HepG2 (cell line): ENCODE results near the gene CASP3. TPM values are rescaled to one million over a fixed set of nuclear protein-coding genes. Genes with fewer than 3 reads are reported as not detected.
"Not testable (repeated sequence)": the region's sequence is repeated elsewhere in the genome, so short reads cannot be mapped to it uniquely, and the experiment has no call there.

Experiments used
- ATAC-seq: fragments of 200-7000 bp; cut with Tn5 transposase; 3 replicates; pipeline ENCODE4 v1.9.1; 2020; ENCODE audit warnings: mild to moderate bottlenecking, moderate library complexity
- BruUV-seq: library from RNA; stranded (reverse); fragments of 400-500 nt; replicated peaks from 2 replicates; lab custom pipeline; 2021; lab: Mats Ljungman, UMichigan
- CTCF ChIA-PET: fragments of 300-600 bp; formaldehyde crosslinking; extraction: SDS; loops from one replicate; lab custom pipeline; 2021; ENCODE audit warnings: low total read pairs, inconsistent platforms, low intra/inter-chr PET ratio; lab: Yijun Ruan, JAX
- POLR2A ChIA-PET: fragments of 350-600 bp; sonication (Branson Sonifier 250); formaldehyde crosslinking; loops from one replicate; lab custom pipeline; 2020; ENCODE audit warnings: antibody characterized with exemption, inconsistent platforms; lab: Yijun Ruan, JAX
- DNase-seq: peaks from one replicate; pipeline ENCODE4 v3.0.0-alpha.2; 2015; ENCODE audit warnings: low spot score
- FAIRE-seq: peaks from 3 replicates; lab custom pipeline; 2011; peaks lifted over from hg19 to GRCh38; lab: Jason Lieb, UNC
- H2AFZ ChIP-seq: one replicate; pipeline ENCODE4 v1.6.1; 2011; ENCODE audit warnings: low read length, inconsistent platforms
- H3K27ac ChIP-seq: fragments of 300-600 bp; 3 replicates; pipeline ENCODE4 v1.8.0; 2011; ENCODE audit warnings: mixed run types, mild to moderate bottlenecking, mixed read lengths, low read length, inconsistent platforms; ENCODE audit not compliant: insufficient read depth; ENCODE audit errors: extremely low read length
- H3K27me3 ChIP-seq, 2 experiments: fragments of 200-600 bp in 1 of 2; 2 replicates in 1 of 2; 3 replicates in 1 of 2; pipeline versions ENCODE4 v1.6.0 to v1.8.0; 2011; ENCODE audit warnings: low read length in 2 of 2, mild to moderate bottlenecking in 2 of 2, moderate library complexity in 2 of 2, inconsistent platforms in 1 of 2; ENCODE audit not compliant: insufficient read depth in 2 of 2, control insufficient read depth in 1 of 2
- H3K36me3 ChIP-seq, 2 experiments: fragments of 200-600 bp in 1 of 2; replicated peaks in 1 of 2; 2 replicates in 1 of 2; 3 replicates in 1 of 2; pipeline versions ENCODE4 v1.5.1 to v1.8.0; 2011; ENCODE audit warnings: low read length in 2 of 2, inconsistent platforms in 1 of 2; ENCODE audit not compliant: insufficient read depth in 2 of 2, control insufficient read depth in 1 of 2
- H3K4me1 ChIP-seq: 2 replicates; pipeline ENCODE4 v1.5.1; 2012; ENCODE audit warnings: low read length, inconsistent platforms; ENCODE audit not compliant: insufficient read depth
- H3K4me2 ChIP-seq: 2 replicates; pipeline ENCODE4 v1.6.0; 2011; ENCODE audit warnings: low read depth, low read length, inconsistent platforms
- H3K4me3 ChIP-seq, 3 experiments: fragments of 200-600 bp in 1 of 3; sonication (generic), shearing (Covaris generic) in 1 of 3; replicated peaks in 1 of 3; 2 replicates each; pipeline ENCODE4 v1.5.1; 2011 to 2016; ENCODE audit warnings: low read length in 3 of 3, inconsistent platforms in 2 of 3, low read depth in 2 of 3, mild to moderate bottlenecking in 2 of 3, control low read depth in 1 of 3, mixed read lengths in 1 of 3; ENCODE audit not compliant: insufficient read depth in 1 of 3
- H3K79me2 ChIP-seq: one replicate; pipeline ENCODE4 v1.6.1; 2011; ENCODE audit warnings: low read length, inconsistent platforms; ENCODE audit not compliant: insufficient read depth
- H3K9ac ChIP-seq: 2 replicates; pipeline ENCODE4 v1.6.0; 2011; ENCODE audit warnings: mild to moderate bottlenecking, low read depth, low read length, inconsistent platforms; ENCODE audit not compliant: insufficient read depth
- H3K9me3 ChIP-seq: 2 replicates; pipeline ENCODE4 v1.5.1; 2012; ENCODE audit warnings: mild to moderate bottlenecking, low read length
- H4K20me1 ChIP-seq: 2 replicates; pipeline ENCODE4 v1.6.0; 2011; ENCODE audit warnings: inconsistent platforms, mild to moderate bottlenecking, low read length, moderate library complexity; ENCODE audit not compliant: insufficient read depth
- FOXA1 ChIP-seq, 2 experiments: fragments of 450-650 bp in 1 of 2; sonication (generic) in 1 of 2; formaldehyde crosslinking in 1 of 2; IDR thresholded peaks; 2 replicates each; pipeline versions ENCODE4 v1.4.0 to v1.6.1; 2016 to 2020; ENCODE audit warnings: missing genetic modification reagents in 1 of 2
- ZBTB33 ChIP-seq: sonication (generic); formaldehyde crosslinking; IDR thresholded peaks from 2 replicates; pipeline ENCODE4 v1.4.0; 2020; ENCODE audit warnings: missing genetic modification reagents
- WGBS: methylation state at CpG from one replicate; pipeline ENCODE4 v1.1.6; 2017; ENCODE audit warnings: low lambda C conversion rate; 5-methylcytosine and 5-hydroxymethylcytosine counted together
- in situ Hi-C: cut with HindIII; loops from 2 replicates; pipeline ENCODE4 v1.10.0; 2017; ENCODE audit warnings: low pct_unique_long_range_greater_than_20kb; ENCODE audit not compliant: extremely low pct_ligation_motif_present
- intact Hi-C: fragments of 100-400 bp; cut with micrococcal nuclease; formaldehyde crosslinking; loops from one replicate; pipeline ENCODE4 v1.10.0; 2022; ENCODE audit not compliant: unreplicated experiment
- polyA plus RNA-seq, 8 experiments: library from polyadenylated mRNA; depleted of rRNA in 3 of 8; stranded (reverse) in 7 of 8; unstranded in 1 of 8; fragments of >200 nt; fragmentation: Illumina TruSeq in 4 of 8; extraction: Trizol in 4 of 8; gene quantifications; 2 replicates each; pipeline versions ENCODE4 v1.2.1 to v1.2.3, GENCODE V29; 2011 to 2016; ENCODE audit warnings: low read depth in 4 of 8, missing spikeins in 1 of 8, mixed read lengths in 1 of 8; ENCODE audit not compliant: insufficient read depth in 1 of 8
- total RNA-seq, 5 experiments: library from RNA; depleted of rRNA; stranded (reverse); fragments of >200 nt; fragmentation: Illumina TruSeq; extraction: Trizol; gene quantifications; 2 replicates each; pipeline ENCODE4 v1.2.3, GENCODE V29; 2016; ENCODE audit warnings: low read depth in 1 of 5
- TF ChIP-seq, protein P1 (sequence below): sonication (generic); formaldehyde crosslinking; IDR thresholded peaks from 2 replicates; pipeline ENCODE4 v1.8.0; 2022; ENCODE audit warnings: mild to moderate bottlenecking, missing genetic modification reagents

Gene CASP3
- total and polyA plus RNA-seq, 2 of the 13 experiments (the other 11 are each of a cell fraction or from before 2014, with no cell fraction given): 26.0 to 77.8 TPM

GRCh38 chr4:184600982-184601381 lies 48.3 kb downstream of the CASP3 start:
- intact Hi-C loops; CTCF ChIA-PET; H3K9ac ChIP-seq; H4K20me1 ChIP-seq; H3K79me2 ChIP-seq; ATAC-seq; H3K4me2 ChIP-seq; H3K27me3 ChIP-seq; H3K4me3 ChIP-seq; DNase-seq; BruUV-seq; H3K36me3 ChIP-seq; H2AFZ ChIP-seq; POLR2A ChIA-PET; TF ChIP-seq FOXA1 (IDR thresholded peaks at IDR 0.05): not testable (repeated sequence)
- H3K4me1 ChIP-seq: peaks cover 41% of the 10 kb centered on the region
- 80% methylated on average over 1 of the region's 8 CpGs for WGBS
- TF ChIP-seq, protein P1, sequence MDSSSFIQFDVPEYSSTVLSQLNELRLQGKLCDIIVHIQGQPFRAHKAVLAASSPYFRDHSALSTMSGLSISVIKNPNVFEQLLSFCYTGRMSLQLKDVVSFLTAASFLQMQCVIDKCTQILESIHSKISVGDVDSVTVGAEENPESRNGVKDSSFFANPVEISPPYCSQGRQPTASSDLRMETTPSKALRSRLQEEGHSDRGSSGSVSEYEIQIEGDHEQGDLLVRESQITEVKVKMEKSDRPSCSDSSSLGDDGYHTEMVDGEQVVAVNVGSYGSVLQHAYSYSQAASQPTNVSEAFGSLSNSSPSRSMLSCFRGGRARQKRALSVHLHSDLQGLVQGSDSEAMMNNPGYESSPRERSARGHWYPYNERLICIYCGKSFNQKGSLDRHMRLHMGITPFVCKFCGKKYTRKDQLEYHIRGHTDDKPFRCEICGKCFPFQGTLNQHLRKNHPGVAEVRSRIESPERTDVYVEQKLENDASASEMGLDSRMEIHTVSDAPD: peak; percentile 81
- TF ChIP-seq ZBTB33 (CRISPR knock-in tag) (peak; percentile 72), FOXA1 (CRISPR knock-in tag; IDR thresholded peaks at IDR 0.05) (0 out of 2 replicates have a peak, but pooled peaks have one; percentile 8)
- TF ChIP-seq, all 625 proteins: peak for 3; not testable (repeated sequence) for 622
- in situ Hi-C loops, FAIRE-seq, H3K9me3 ChIP-seq, H3K27ac ChIP-seq: not testable (repeated sequence)
